ENCODE measurements around the gene OBP2B.
"Not testable (repeated sequence)": the region's sequence is repeated elsewhere in the genome, so short reads cannot be mapped to it uniquely, and the experiment has no call there.

OBP2B gene

DNA sequence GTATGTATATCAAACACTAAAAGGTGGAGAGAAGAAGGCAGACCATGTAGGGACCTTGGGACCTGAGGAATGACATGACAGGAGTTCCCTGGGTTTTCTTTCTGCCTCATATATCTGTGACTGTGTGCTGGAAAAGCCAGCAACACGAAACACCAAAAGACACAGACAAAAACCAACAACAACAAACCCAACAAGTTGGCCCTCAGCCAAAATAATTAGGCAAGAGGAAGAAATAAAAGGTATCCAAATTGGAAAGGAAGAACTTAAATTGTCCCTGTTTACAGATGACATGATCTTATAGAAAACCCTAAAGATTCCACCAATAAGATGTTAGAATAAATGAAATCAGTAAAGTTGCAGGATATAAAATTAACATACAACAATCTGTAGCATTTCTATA is 44.2 kb upstream of the OBP2B start:
- Histone ChIP-seq H3K36me3 (ENCODE audit: insufficient read depth, insufficient read length, low read length) (no peaks in the 10 kb centered on the region), H3K4me3 (ENCODE audit: insufficient read length, low read depth) (no peak overlapping the region), H3K9me3 (ENCODE audit: insufficient read depth, low read length) (no peaks in the 10 kb centered on the region), H3K27me3 (ENCODE audit: insufficient read depth, insufficient read length) (no peaks in the 10 kb centered on the region), H3K4me1 (ENCODE audit: insufficient read depth, insufficient read length) (peaks cover 7% of the 10 kb centered on the region), H3K9ac (ENCODE audit: insufficient read length, low read depth) (no peak overlapping the region)
- TF ChIP-seq SUZ12 (IDR thresholded peaks at IDR 0.05; ENCODE audit: extremely low read depth, insufficient read depth, insufficient read length) (no peak), YY1 (IDR thresholded peaks at IDR 0.05; ENCODE audit: insufficient read depth, insufficient read length) (no peak), ZNF274 (IDR thresholded peaks at IDR 0.05; ENCODE audit: low read depth, low read length) (no peak)
- DNase-seq (ENCODE audit: low read depth, low spot score): no peak

DNA sequence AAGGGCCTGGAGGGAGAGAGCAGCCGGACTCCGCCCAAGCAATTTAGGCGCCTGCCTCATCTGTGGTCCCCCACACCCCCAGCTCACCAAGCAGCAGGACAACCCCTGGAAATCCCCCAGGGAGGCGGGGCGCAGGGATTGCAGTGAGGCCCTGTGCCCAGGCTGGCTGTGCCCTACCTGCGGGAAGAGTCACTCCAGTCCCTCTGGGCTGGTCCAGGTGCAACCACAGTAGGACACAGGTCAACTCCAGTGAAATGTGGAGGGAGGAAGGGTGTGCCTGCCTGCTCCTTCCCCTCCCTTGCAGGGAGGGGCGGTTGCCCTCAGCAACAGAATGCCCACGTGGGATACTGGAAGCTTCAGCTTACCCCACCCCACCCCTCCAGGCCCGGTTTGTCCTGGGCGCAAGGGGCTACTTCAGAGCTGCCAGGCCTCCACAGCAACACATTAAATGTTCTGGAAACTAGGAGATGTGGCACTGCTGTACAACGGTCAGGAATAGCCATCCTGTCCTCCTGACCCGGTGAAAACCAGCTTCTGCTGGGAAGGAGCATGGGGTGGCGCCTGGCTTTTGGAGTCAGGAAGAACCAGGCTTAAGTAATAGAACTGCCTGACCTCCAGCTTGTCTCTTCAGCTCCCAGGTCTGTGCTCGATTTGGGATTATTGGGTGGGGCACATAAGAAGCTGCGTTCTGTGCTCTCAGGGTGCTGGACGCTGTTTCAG is 43.4 kb upstream of the OBP2B start:
- TF ChIP-seq YY1 (IDR thresholded peaks at IDR 0.05; ENCODE audit: insufficient read depth, insufficient read length) (no peak), ZNF274 (IDR thresholded peaks at IDR 0.05; ENCODE audit: low read depth, low read length) (no peak), SUZ12 (IDR thresholded peaks at IDR 0.05; ENCODE audit: extremely low read depth, insufficient read depth, insufficient read length) (no peak)
- Histone ChIP-seq H3K9ac (ENCODE audit: insufficient read length, low read depth) (peak overlapping the region; percentile 38), H3K9me3 (ENCODE audit: insufficient read depth, low read length) (no peaks in the 10 kb centered on the region), H3K36me3 (ENCODE audit: insufficient read depth, insufficient read length, low read length) (no peaks in the 10 kb centered on the region), H3K27me3 (ENCODE audit: insufficient read depth, insufficient read length) (no peaks in the 10 kb centered on the region), H3K4me3 (ENCODE audit: insufficient read length, low read depth) (no peak overlapping the region), H3K4me1 (ENCODE audit: insufficient read depth, insufficient read length) (peaks cover 5% of the 10 kb centered on the region)
- DNase-seq (ENCODE audit: low read depth, low spot score): no peak

DNA sequence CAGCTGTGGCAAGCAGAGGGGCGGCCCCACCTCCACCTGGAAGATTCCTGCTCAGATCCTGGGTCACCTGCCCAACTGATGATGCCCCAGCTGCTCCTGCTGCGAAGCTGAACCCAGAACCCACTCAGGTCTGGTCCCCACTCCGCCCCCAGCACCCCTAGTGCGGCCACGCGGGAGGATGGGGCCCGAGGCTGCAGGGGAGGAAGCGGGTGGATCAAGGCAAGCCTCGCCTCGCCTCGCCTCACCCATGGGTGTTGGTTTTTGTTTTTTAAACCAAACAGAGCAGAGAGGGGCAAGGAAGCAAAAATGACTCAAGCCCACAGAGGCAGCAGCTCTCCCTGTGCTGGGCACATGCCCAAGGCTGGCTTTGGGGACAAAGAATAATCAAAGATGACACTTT is 42.7 kb upstream of the OBP2B start:
- H3K9ac ChIP-seq (ENCODE audit: insufficient read length, low read depth): no peak overlapping the region
- no peaks in the 10 kb centered on the region for H3K36me3 ChIP-seq (ENCODE audit: insufficient read depth, insufficient read length, low read length)
- H3K9me3 ChIP-seq (ENCODE audit: insufficient read depth, low read length): no peaks in the 10 kb centered on the region
- DNase-seq (ENCODE audit: low read depth, low spot score): no peak
- H3K27me3 ChIP-seq (ENCODE audit: insufficient read depth, insufficient read length): no peaks in the 10 kb centered on the region
- H3K4me1 ChIP-seq (ENCODE audit: insufficient read depth, insufficient read length): peaks cover 5% of the 10 kb centered on the region
- TF ChIP-seq YY1 (IDR thresholded peaks at IDR 0.05; ENCODE audit: insufficient read depth, insufficient read length) (no peak), SUZ12 (IDR thresholded peaks at IDR 0.05; ENCODE audit: extremely low read depth, insufficient read depth, insufficient read length) (no peak), ZNF274 (IDR thresholded peaks at IDR 0.05; ENCODE audit: low read depth, low read length) (no peak)
- no peak overlapping the region for H3K4me3 ChIP-seq (ENCODE audit: insufficient read length, low read depth)

DNA sequence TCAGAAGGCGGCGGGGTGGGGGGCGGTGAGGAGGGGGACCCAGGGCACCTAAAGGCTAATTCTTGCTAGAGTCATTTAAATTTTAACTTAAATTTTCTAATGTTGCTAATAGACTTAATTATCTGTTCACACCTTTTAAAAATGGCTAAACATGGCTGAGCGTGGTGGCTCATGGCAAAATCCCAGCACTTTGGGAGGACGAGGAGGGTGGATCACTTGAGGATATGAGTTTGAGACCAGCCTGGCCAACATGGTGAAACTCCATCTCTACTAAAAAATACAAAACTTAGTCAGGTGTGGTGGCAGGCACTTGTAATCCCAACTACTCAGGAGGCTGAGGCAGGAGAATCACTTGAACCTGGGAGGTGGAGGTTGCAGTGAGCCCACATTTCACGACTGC is 42.2 kb upstream of the OBP2B start:
- not testable (repeated sequence) for H3K9ac ChIP-seq (ENCODE audit: insufficient read length, low read depth); H3K27me3 ChIP-seq (ENCODE audit: insufficient read depth, insufficient read length)

DNA sequence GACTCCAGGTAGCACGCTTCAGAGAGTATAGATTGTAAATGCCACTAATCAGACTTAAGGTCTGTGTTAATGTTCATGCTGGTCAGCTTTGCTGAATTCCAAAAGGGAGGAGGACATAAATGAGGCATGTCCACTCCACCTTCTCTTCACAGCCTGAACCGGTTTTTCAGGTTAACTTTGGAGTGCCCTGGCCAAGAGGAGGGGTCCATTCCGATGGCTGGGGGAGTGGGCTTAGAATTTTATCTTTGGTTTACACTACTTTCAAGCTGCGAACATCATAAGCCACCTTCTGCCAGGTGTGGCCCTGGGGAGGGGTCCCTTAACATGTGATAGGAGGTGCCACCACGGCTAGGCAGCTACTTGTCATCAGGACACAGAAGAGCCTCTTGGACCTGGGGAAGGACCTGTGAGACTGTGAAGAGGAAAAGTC is 41.7 kb upstream of the OBP2B start:
- H3K4me3 ChIP-seq (ENCODE audit: insufficient read length, low read depth): no peak overlapping the region
- no peak for TF ChIP-seq YY1 (IDR thresholded peaks at IDR 0.05; ENCODE audit: insufficient read depth, insufficient read length)
- TF ChIP-seq ZNF274 (IDR thresholded peaks at IDR 0.05; ENCODE audit: low read depth, low read length): no peak
- no peak for TF ChIP-seq SUZ12 (IDR thresholded peaks at IDR 0.05; ENCODE audit: extremely low read depth, insufficient read depth, insufficient read length)
- no peak for DNase-seq (ENCODE audit: low read depth, low spot score)
- no peaks in the 10 kb centered on the region for H3K27me3 ChIP-seq (ENCODE audit: insufficient read depth, insufficient read length)
- H3K9ac ChIP-seq (ENCODE audit: insufficient read length, low read depth): no peak overlapping the region
- H3K4me1 ChIP-seq (ENCODE audit: insufficient read depth, insufficient read length): peaks cover 5% of the 10 kb centered on the region
- H3K36me3 ChIP-seq (ENCODE audit: insufficient read depth, insufficient read length, low read length): no peaks in the 10 kb centered on the region
- no peaks in the 10 kb centered on the region for H3K9me3 ChIP-seq (ENCODE audit: insufficient read depth, low read length)

More for the DNA sequence above, 42.2 kb upstream of the OBP2B start:
- H3K4me1 ChIP-seq (ENCODE audit: insufficient read depth, insufficient read length); DNase-seq (ENCODE audit: low read depth, low spot score); H3K9me3 ChIP-seq (ENCODE audit: insufficient read depth, low read length); H3K36me3 ChIP-seq (ENCODE audit: insufficient read depth, insufficient read length, low read length); H3K4me3 ChIP-seq (ENCODE audit: insufficient read length, low read depth): not testable (repeated sequence)

DNA sequence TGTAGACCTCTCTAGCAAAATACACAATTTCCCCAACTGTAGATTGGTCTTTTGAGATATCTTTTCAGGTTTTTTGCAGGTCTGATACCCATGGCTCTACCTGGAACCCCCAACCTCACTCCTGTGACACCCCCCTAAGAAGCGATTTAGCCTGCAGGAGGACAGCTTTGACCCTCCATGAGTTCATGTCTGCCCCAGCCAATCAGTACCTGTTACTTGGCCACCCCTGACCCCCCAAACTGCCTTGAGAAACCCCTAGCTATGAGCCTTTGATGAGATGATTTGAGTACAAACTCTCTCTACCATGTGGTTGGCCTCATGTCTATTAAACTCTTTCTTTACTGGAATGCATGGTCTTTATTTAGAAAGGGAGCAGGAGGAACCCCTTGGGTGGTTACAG is 40.3 kb upstream of the OBP2B start:
- peaks cover 5% of the 10 kb centered on the region for H3K4me1 ChIP-seq (ENCODE audit: insufficient read depth, insufficient read length)
- H3K9ac ChIP-seq (ENCODE audit: insufficient read length, low read depth): no peak overlapping the region
- H3K4me3 ChIP-seq (ENCODE audit: insufficient read length, low read depth): no peak overlapping the region
- no peaks in the 10 kb centered on the region for H3K36me3 ChIP-seq (ENCODE audit: insufficient read depth, insufficient read length, low read length)
- no peaks in the 10 kb centered on the region for H3K9me3 ChIP-seq (ENCODE audit: insufficient read depth, low read length)
- TF ChIP-seq YY1 (IDR thresholded peaks at IDR 0.05; ENCODE audit: insufficient read depth, insufficient read length) (no peak), ZNF274 (IDR thresholded peaks at IDR 0.05; ENCODE audit: low read depth, low read length) (no peak), SUZ12 (IDR thresholded peaks at IDR 0.05; ENCODE audit: extremely low read depth, insufficient read depth, insufficient read length) (no peak)
- no peak for DNase-seq (ENCODE audit: low read depth, low spot score)
- H3K27me3 ChIP-seq (ENCODE audit: insufficient read depth, insufficient read length): no peaks in the 10 kb centered on the region

DNA sequence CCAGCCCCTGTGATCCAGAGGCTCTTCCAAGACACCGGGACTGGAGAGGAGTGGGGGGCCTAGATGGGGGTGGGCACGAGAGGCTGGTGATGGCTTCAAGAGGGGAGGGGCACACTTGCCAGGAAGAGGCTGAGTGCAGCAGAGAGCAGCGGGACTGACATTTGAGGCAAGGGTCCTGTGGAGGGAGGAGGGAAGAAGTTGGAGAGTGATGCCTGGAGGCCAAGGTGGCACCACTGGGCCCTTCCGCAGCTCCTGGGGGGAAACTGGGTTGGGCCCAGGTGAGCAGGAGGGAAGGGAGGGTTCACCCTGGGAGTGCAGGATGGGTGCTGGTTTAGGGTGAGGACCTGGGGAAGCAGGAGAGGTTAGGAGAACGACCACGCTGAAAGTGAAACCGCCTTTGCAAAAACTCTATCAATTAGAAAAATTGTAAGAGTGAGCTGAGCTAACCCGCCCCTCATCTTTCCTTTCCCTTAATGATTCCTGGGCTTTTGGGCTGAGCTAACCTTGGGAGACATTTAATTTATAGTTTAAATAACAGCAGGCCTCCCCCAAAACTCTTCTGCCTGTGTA is 39.8 kb upstream of the OBP2B start:
- H3K9ac ChIP-seq (ENCODE audit: insufficient read length, low read depth): no peak overlapping the region
- no peak overlapping the region for H3K4me3 ChIP-seq (ENCODE audit: insufficient read length, low read depth)
- peaks cover 5% of the 10 kb centered on the region for H3K4me1 ChIP-seq (ENCODE audit: insufficient read depth, insufficient read length)
- no peak for TF ChIP-seq SUZ12 (IDR thresholded peaks at IDR 0.05; ENCODE audit: extremely low read depth, insufficient read depth, insufficient read length)
- no peak for TF ChIP-seq ZNF274 (IDR thresholded peaks at IDR 0.05; ENCODE audit: low read depth, low read length)
- TF ChIP-seq YY1 (IDR thresholded peaks at IDR 0.05; ENCODE audit: insufficient read depth, insufficient read length): no peak
- H3K36me3 ChIP-seq (ENCODE audit: insufficient read depth, insufficient read length, low read length): no peaks in the 10 kb centered on the region
- H3K9me3 ChIP-seq (ENCODE audit: insufficient read depth, low read length): no peaks in the 10 kb centered on the region
- DNase-seq (ENCODE audit: low read depth, low spot score): no peak
- H3K27me3 ChIP-seq (ENCODE audit: insufficient read depth, insufficient read length): no peaks in the 10 kb centered on the region
